ENCODE results near the gene OR5I1. TPM values are rescaled to one million over a fixed set of nuclear protein-coding genes. Genes with fewer than 3 reads are reported as not detected.
"Not testable (repeated sequence)": the region's sequence is repeated elsewhere in the genome, so short reads cannot be mapped to it uniquely, and the experiment has no call there.

Gene OR5I1
- total RNA-seq, 1 experiment from 2014 or later: not detected

GRCh38 chr11:55920537-55920936 lies 15.7 kb downstream of the OR5I1 start:
- Mint-ChIP-seq H3K36me3 (ENCODE audit: insufficient read depth, unreplicated experiment) (no peaks in the 10 kb centered on the region), H3K4me3 (ENCODE audit: unreplicated experiment) (no peak overlapping the region), H3K27me3 (ENCODE audit: insufficient read depth, unreplicated experiment) (no peaks in the 10 kb centered on the region), H3K4me1 (ENCODE audit: insufficient read depth, unreplicated experiment) (no peaks in the 10 kb centered on the region), H3K9me3 (ENCODE audit: unreplicated experiment) (peaks cover 19% of the 10 kb centered on the region), H3K27ac (ENCODE audit: low read depth, unreplicated experiment) (no peak overlapping the region)
- no TSS peak for BruUV-seq (replicated peaks)
- intact Hi-C loops (cut with micrococcal nuclease): no loop called here
- no peak for DNase-seq (ENCODE audit: unreplicated experiment)
- no peak for TF ChIP-seq CTCF (IDR thresholded peaks at IDR 0.05; ENCODE audit: unreplicated experiment)
- ChIA-PET POLR2A (no interaction called here), CTCF (no interaction called here)

DNA sequence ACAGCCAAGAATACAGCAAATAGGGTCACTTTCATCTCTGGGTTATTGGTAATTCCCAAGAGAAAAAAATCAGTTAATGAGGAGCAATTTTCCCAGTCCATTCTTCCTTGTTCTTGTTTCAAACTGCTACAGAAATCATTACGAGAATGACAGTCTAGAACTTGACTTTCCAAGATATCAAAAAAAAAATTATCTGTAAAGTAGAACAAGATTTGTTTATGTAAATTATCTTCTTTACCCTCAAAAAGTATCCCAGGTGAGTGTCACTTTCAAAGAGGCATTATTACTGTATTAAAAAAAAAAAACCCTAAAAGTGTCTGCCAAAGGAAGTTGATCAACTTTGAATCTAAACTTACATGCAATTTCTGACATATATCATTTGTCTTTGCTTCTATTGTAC lies 21.7 kb downstream of the OR5I1 start, which contains the start of gene OR5W2:
TSS of gene OR5W2 (minus strand) at position 101 of the 400 bp plus-strand sequence. CDS start at position 101, 0 bp downstream.
- intact Hi-C loops (cut with micrococcal nuclease): no loop called here
- no peak for TF ChIP-seq CTCF (IDR thresholded peaks at IDR 0.05; ENCODE audit: unreplicated experiment)
- POLR2A ChIA-PET: no interaction called here
- no peaks in the 10 kb centered on the region for H3K36me3 Mint-ChIP-seq (ENCODE audit: insufficient read depth, unreplicated experiment)
- no peaks in the 10 kb centered on the region for H3K4me1 Mint-ChIP-seq (ENCODE audit: insufficient read depth, unreplicated experiment)
- no TSS peak for BruUV-seq (replicated peaks)
- CTCF ChIA-PET: no interaction called here
- no peaks in the 10 kb centered on the region for H3K27me3 Mint-ChIP-seq (ENCODE audit: insufficient read depth, unreplicated experiment)
- no peak within 1 kb of the TSS for H3K4me3 Mint-ChIP-seq (ENCODE audit: unreplicated experiment)
- no peak for DNase-seq (ENCODE audit: unreplicated experiment)
- no peak within 1 kb of the TSS for H3K27ac Mint-ChIP-seq (ENCODE audit: low read depth, unreplicated experiment)
- peaks cover 17% of the 10 kb centered on the region for H3K9me3 Mint-ChIP-seq (ENCODE audit: unreplicated experiment)

GRCh38 chr11:55902308-55902707 lies 33.9 kb downstream of the OR5I1 start:
- CTCF ChIA-PET: no interaction called here
- POLR2A ChIA-PET: no interaction called here
- no peaks in the 10 kb centered on the region for H3K36me3 Mint-ChIP-seq (ENCODE audit: insufficient read depth, unreplicated experiment)
- intact Hi-C loops (cut with micrococcal nuclease): no loop called here
- H3K4me1 Mint-ChIP-seq (ENCODE audit: insufficient read depth, unreplicated experiment): no peaks in the 10 kb centered on the region
- no peak for TF ChIP-seq CTCF (IDR thresholded peaks at IDR 0.05; ENCODE audit: unreplicated experiment)
- H3K4me3 Mint-ChIP-seq (ENCODE audit: unreplicated experiment): no peak overlapping the region
- no peak for DNase-seq (ENCODE audit: unreplicated experiment)
- no peak overlapping the region for H3K27ac Mint-ChIP-seq (ENCODE audit: low read depth, unreplicated experiment)
- peaks cover 21% of the 10 kb centered on the region for H3K9me3 Mint-ChIP-seq (ENCODE audit: unreplicated experiment)
- H3K27me3 Mint-ChIP-seq (ENCODE audit: insufficient read depth, unreplicated experiment): no peaks in the 10 kb centered on the region
- BruUV-seq (replicated peaks): no TSS peak

DNA sequence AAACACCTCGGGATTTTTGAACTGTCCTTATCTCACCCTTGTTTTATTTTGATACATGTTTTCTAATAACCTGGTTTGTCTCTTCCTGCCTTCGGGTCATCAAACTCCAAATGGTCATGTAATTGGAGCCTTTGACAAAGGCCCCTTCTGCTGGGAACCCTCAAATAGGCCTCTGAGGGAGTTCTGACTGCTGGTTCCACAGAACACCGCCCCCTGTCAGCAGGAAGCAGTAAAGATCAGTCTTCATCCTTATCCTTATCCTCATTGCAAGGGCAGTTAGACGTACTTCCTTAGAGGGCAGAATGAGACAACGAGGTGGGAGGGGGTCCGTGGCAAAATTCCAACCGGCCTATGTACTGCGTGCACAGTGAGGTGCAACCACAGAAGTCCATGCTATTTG lies 41.0 kb downstream of the OR5I1 start:
- Mint-ChIP-seq H3K27ac (ENCODE audit: low read depth, unreplicated experiment) (no peak overlapping the region), H3K9me3 (ENCODE audit: unreplicated experiment) (peaks cover 28% of the 10 kb centered on the region), H3K4me1 (ENCODE audit: insufficient read depth, unreplicated experiment) (no peaks in the 10 kb centered on the region), H3K27me3 (ENCODE audit: insufficient read depth, unreplicated experiment) (no peaks in the 10 kb centered on the region), H3K36me3 (ENCODE audit: insufficient read depth, unreplicated experiment) (no peaks in the 10 kb centered on the region), H3K4me3 (ENCODE audit: unreplicated experiment) (no peak overlapping the region)
- ChIA-PET POLR2A (no interaction called here), CTCF (no interaction called here)
- no peak for DNase-seq (ENCODE audit: unreplicated experiment)
- intact Hi-C loops (cut with micrococcal nuclease): no loop called here
- BruUV-seq (replicated peaks): no TSS peak
- TF ChIP-seq CTCF (IDR thresholded peaks at IDR 0.05; ENCODE audit: unreplicated experiment): no peak

DNA sequence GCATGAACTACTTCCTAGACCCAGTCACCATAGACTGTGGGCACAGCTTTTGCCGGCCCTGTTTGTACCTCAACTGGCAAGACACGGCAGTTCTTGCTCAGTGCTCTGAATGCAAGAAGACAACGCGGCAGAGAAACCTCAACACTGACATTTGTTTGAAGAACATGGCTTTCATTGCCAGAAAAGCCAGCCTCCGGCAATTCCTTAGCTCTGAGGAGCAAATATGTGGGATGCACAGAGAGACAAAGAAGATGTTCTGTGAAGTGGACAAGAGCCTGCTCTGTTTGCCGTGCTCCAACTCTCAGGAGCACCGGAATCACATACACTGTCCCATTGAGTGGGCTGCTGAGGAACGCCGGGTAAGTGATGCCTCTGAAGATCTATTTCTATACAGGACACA lies 50.7 kb downstream of the OR5I1 start:
- H3K4me3 Mint-ChIP-seq (ENCODE audit: unreplicated experiment); CTCF ChIA-PET; H3K27me3 Mint-ChIP-seq (ENCODE audit: insufficient read depth, unreplicated experiment); BruUV-seq (replicated peaks); H3K36me3 Mint-ChIP-seq (ENCODE audit: insufficient read depth, unreplicated experiment); H3K4me1 Mint-ChIP-seq (ENCODE audit: insufficient read depth, unreplicated experiment); DNase-seq (ENCODE audit: unreplicated experiment); H3K27ac Mint-ChIP-seq (ENCODE audit: low read depth, unreplicated experiment); intact Hi-C loops (cut with micrococcal nuclease): not testable (repeated sequence)
- peaks cover 11% of the 10 kb centered on the region for H3K9me3 Mint-ChIP-seq (ENCODE audit: unreplicated experiment)
- POLR2A ChIA-PET: interaction anchor here (0.7 kb wide), 1 partner anchor 32 kb away, joined by 3 read pairs; no protein-coding TSS in a partner anchor
